HG03039 (cell line): ENCODE data around the gene IPCEF1.

Experiments used
- ATAC-seq: cut with Tn5 transposase; IDR thresholded peaks from one replicate; pipeline ENCODE4 v1.9.1; 2021; ENCODE audit warnings: mild to moderate bottlenecking, moderate library complexity; ENCODE audit not compliant: unreplicated experiment

IPCEF1 gene

DNA sequence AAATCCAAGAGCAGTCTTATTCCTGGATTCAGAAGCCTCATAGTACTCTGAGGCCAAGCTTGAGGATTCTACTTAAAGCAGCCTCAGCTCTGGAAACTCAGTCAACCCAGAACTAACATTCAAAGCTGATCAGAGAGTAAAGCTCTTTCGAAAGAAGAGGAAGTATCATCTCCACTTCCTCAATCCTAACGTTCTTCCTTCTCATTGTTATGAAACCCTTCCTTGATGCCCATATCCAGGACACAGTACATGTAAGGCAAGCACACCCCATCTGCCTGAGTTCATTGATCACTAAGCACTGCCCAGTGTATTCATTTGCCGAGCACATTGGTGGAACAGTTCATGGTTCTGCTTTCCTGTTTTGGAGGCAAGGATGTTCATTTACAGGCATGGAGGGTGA is at the start of gene IPCEF1:
TSS of gene IPCEF1 (minus strand) at position 114 of the 400 bp plus-strand sequence. CDS start 90,856 bp downstream, outside the sequence.
- no peak for ATAC-seq

DNA sequence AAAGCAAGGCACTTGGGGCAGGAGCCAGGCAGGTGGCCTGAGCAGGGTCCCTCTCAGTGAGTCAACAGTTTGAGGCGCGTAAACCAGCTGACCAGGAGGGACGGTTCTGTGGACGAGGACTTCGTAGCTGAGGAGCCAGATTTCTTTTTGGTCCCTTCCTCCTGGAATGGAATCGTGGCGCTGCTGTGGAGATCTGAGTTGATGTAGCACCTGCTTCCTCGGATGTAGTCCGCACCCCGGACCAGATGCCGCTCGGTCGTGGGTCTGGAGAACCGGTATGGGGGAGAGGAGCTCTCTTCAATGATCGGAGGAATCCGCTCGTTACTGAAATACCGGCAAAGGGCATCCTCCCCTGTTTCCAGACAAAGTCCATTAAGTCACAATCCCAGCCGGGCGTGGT is 49.7 kb upstream of the IPCEF1 start:
- no peak for ATAC-seq

GRCh38 chr6:154404791-154405400 is 48.3 kb upstream of the IPCEF1 start:
- no peak for ATAC-seq

- ATAC-seq, result no peak
These were observed 47.2 kb upstream of the IPCEF1 start for GRCh38 chr6:154403788-154404187.

GRCh38 chr6:154402081-154402780 is 45.6 kb upstream of the IPCEF1 start:
- ATAC-seq, result no peak

DNA sequence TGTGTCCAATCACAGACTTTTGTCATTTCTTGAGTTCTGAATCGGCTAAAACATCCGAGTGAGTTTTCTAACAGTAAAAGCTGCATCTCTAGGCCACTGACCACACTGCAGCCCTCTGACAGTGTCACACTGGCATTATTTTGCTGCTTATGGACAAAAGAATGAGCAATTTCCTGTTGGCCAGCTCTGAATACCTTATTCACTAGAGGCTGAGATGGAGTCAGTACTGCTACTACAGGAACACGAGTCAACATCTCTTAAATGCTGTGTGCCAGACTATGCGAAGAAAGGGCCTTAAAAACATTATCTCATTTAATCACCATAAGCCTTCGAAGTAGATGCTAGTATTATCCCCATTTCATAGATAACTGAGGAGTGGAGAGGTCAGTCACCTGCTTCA is 42.5 kb upstream of the IPCEF1 start:
- ATAC-seq, result no peak

DNA sequence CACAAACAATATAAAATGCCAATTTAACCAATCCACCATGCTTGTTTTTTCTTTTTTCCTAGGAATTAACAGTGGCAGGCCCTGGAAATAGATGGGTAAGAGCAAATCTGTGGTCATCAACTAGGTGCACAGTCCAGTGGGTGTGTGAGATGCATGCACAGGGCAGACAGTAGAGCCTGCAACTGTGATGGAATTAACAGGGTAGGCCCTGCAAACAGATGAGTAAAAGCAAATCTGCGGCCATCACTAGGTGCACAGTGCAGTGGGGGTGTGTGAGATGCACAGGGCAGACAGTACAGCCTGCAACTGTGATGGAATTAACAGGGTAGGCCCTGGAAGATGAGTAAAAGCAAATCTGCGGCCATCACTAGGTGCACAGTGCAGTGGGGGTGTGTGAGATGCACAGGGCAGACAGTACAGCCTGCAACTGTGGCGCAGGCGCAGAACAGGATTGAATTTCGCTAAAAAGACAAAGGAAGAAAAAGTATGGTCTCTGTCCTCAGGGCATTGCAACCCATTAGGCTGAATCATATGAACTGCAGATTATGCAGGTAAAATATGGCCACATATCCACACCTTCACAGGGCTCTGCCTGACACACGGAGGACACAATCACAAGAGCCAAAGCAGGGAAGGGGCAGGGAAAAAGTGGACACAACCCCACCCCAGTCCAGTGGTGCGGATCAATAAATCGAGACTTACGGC is 41.0 kb upstream of the IPCEF1 start:
- no peak for ATAC-seq

DNA sequence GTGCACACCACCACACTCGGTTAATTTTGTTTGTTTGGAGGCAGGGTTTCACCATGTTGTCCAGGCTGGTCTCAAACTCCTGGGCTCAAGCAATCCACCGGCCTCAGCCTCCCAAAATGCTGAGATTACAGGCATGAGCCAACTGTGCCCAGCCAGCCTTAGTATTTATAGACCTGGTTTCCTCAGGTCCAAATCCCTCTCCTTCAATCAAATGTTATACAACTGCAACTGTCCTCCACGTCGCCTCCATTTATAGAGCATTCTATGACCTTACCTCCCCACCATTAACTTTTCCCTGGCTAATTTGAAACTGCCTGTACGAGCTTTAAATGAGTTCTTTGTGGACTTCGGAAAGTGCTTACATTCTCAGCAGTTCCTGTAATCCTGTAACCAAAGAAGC is 39.3 kb upstream of the IPCEF1 start:
- ATAC-seq, result no peak

DNA sequence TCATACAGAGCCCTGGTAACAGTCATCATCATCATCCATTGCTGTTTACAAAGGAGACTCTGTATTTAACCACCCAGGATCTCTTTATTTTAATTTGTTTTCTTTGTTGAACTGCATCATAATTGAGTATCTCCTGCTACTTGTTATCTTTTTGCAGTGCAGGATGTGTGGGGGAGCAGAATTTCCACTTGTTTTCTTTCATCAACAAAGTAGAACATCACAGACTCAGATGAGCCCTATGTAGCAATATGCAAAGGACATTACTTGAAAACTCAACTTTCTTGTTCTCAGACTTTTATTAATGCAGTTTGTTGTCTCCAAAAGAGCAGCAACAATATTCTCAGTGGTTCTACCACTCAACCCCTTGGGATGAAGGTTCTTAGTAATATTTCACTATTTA is 38.7 kb upstream of the IPCEF1 start:
- ATAC-seq, result no peak

GRCh38 chr6:154394571-154394970 is 38.0 kb upstream of the IPCEF1 start:
- ATAC-seq, result no peak

DNA sequence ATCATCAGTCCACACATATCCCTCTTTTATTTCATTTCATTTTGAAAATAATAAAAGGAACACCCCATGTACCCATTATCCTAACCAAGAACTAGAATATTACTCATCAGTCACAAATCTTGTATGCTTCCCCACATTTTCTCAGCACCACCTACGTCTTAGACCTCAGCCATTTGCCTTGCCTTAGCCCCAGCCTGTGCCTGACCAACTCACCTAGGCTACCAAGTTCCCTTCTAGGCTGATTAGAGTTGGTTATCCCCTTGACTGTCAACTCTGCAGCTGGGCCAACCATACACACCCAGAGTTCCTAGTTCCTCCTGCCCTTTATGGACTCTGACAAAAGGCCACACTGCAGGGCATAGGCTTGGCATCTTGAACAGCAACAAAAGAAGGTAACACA is 33.4 kb upstream of the IPCEF1 start:
- ATAC-seq, result no peak

DNA sequence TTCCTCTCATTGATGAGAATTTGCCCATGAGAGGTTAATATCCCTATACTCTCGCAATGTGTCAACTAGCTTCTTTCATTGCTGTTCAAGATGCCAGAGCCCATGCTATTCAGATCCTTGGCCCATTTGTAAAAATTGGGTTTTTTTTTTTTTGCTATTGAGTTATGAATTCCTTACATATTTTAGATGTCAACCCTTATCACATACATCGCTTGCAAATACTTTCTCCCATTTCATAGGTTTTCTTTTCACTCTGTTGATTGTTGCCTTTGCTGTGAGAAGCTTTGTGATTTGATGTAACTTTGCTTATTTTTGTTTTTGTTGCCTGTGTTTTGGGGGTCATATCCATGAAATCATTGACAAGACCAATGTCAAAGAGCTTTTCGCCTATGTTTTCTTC is 32.2 kb upstream of the IPCEF1 start:
- no peak for ATAC-seq

DNA sequence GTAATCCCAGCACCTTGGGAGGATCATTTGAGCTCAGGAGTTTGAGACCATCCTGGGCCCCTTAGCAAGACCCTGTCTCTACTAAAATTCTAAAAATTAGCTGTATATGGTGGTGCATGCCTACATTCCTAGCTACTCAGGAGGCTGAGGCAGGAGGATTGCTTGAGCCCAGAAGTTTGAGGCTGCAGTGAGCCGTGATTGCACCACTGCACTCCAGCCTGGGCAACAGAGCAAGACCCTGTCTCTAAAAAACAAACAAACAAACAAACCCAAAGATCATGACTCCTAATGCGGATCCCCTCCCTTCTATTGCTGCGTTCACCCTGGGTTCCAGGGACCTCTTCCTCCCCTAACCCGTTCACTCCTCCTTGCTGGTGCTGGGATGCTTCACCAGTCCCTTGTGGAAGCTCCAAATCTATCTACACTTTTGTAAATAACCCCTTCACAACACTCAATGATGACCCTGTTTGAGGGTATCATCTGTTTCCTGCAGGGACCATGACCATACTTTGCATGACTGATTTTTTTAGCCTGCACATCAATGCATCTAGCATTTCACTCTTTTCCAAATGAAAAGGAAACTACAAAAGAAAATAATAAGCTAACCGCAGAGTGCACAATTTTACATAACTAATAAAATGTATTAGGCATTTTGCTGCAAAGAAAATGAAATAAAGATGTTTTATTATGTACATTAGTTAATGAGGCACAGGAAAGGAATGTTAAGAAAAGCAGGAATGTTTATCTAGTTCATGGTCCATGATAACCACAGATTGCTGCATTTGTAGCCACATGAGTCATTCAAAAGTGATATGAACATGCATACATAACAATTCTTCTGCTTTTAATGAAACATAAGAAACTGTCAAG is 30.5 kb upstream of the IPCEF1 start:
- no peak for ATAC-seq

GRCh38 chr6:154384191-154384590 is 27.6 kb upstream of the IPCEF1 start:
- ATAC-seq, result no peak

DNA sequence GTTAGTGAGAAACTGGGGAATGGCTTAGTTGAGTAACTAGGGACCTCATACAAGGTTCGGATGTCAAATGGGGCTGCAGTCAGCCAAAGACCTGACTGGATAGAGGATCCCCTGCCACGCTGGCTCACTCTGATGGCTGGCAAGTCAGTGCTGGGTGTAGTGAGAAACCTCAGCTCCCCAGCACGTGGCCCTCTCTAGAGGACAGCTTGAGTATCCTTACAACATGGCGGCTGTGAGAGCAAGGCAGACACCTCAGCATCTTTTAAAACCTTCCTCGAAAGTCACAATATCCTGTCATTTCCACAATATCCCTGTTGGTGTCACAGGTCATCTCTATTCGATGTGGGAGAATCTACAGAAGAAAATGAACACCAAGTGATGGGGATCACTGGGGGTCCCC is 26.7 kb upstream of the IPCEF1 start:
- ATAC-seq, result no peak

DNA sequence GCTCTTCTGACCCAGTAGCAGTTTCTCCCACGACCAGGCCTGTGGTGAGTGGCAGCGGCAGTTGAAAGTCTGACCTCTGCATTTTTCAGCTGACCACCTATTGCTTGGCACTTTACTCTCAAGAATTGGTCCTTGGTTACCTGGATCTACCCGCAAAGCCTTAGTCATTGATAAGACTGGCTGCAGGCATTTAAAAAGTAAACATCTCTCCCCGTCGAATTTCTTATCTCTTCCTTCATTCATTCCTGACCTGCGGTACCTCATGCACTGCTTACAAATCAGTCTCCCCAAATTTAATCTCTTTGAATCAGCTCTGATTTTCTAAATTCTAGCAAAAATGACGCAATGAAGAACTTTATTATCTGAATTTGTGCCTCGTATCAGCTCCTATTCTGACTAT is 26.1 kb upstream of the IPCEF1 start:
- ATAC-seq, result no peak

- no peak for ATAC-seq
These were observed 24.9 kb upstream of the IPCEF1 start for GRCh38 chr6:154381548-154381947.

DNA sequence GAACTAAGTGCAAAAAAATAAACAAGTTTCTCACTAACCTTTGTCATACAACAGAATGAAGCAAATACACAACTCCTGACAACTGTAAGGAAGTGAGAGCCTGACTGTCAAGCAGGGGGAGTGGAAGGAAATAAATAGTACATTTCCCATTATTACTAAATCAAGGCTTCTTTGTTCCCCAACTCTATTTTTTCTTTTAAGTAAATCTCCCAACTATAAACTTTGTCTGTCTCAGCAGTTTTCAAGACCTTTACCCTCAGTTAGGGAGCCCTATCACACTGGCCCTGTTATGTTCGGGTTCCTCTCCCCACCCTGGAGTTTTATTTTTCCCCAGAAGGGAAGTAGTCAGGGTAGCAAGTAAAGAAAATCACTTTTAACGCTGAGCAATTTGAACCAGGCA is 24.1 kb upstream of the IPCEF1 start:
- no peak for ATAC-seq

DNA sequence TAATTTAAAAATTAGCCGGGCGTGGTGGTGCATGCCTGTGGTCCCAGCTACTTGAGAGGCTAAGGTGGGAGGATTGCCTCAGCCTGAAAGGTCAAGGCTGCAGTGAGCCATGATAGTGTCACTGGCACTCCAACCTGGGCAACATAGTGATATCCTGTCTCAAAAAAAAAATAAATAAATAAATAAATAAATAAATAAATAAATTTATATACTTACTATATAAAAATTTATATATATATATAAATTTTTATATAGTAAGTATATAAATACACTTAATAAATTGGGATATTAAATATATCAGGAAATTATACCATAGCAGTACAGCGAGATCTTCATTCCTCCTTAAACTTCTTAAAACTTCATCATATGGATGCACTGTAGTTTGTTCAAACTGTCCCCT is 23.0 kb upstream of the IPCEF1 start:
- ATAC-seq, result no peak

GRCh38 chr6:154378518-154378917 is 21.9 kb upstream of the IPCEF1 start:
- no peak for ATAC-seq

DNA sequence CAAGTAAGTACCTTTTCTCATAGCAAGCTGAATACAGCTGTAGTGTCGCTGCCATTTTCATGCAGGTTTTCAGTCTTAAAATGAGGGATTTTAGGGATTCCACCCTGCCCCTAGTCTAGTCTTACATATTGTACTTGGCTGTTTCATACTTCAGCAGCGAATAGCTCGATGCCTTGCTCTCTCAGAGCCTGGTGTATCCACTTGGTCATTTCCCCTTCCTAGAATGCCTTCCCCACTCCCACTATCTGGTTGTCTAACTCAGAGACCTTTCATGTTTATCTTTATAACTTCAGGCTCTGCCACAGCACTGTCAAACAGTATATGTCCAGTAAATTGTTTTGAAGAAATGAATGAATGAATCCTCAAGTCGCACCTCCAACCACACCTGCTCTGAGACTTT is 21.1 kb upstream of the IPCEF1 start:
- ATAC-seq, result no peak
